Naive thymus-derived CD8-positive, alpha-beta T cell (primary cell): ENCODE data around the gene PHYH. TPM values are rescaled to one million over a fixed set of nuclear protein-coding genes. Genes with fewer than 3 reads are reported as not detected.

Experiments
- ATAC-seq, 2 donors: fragments of 150-1000 bp; cut with Tn5 transposase in 1 of 2; sonication (Bioruptor Pico), chemical (Tn5 transposase) in 1 of 2; 1 replicate in 1 of 2; 2 replicates in 1 of 2; pipeline ENCODE4 v1.10.0; 2021; ENCODE audit warnings: mild to moderate bottlenecking in 2 of 2, moderate library complexity in 2 of 2
- POLR2A ChIA-PET: fragments of 350-600 bp; sonication (Branson Sonifier 250); formaldehyde crosslinking; loops from one replicate; lab custom pipeline; 2021; ENCODE audit warnings: antibody characterized with exemption; lab: Charles Lee
- DNase-seq, 10 donors: peaks; one replicate each; pipeline versions ENCODE4 v3.0.0 to v3.0.0-alpha.2; 2020 to 2022
- H3K27ac Mint-ChIP-seq, 10 donors: one replicate each; pipeline ENCODE4 v1.8.0; 2020 to 2022; ENCODE audit warnings: mild to moderate bottlenecking in 10 of 10, mixed read lengths in 10 of 10, moderate library complexity in 4 of 10, inconsistent platforms in 1 of 10
- H3K27me3 Mint-ChIP-seq, 5 donors: one replicate each; pipeline ENCODE4 v1.8.0; 2021 to 2022; ENCODE audit warnings: mixed read lengths in 5 of 5
- H3K36me3 Mint-ChIP-seq, 3 donors: one replicate each; pipeline ENCODE4 v1.8.0; 2020 to 2022; ENCODE audit warnings: mixed read lengths in 3 of 3, mild to moderate bottlenecking in 2 of 3, inconsistent platforms in 1 of 3
- H3K4me1 Mint-ChIP-seq, 4 donors: one replicate each; pipeline ENCODE4 v1.8.0; 2021 to 2022; ENCODE audit warnings: mixed read lengths in 4 of 4
- H3K4me3 Mint-ChIP-seq, 10 donors: one replicate each; pipeline ENCODE4 v1.8.0; 2020 to 2022; ENCODE audit warnings: mild to moderate bottlenecking in 10 of 10, mixed read lengths in 10 of 10, moderate library complexity in 6 of 10, inconsistent platforms in 1 of 10
- H3K9me3 Mint-ChIP-seq, 9 donors: one replicate each; pipeline ENCODE4 v1.8.0; 2020 to 2022; ENCODE audit warnings: mixed read lengths in 9 of 9, mild to moderate bottlenecking in 3 of 9, inconsistent platforms in 1 of 9, moderate library complexity in 1 of 9
- polyA plus RNA-seq, 3 donors: library from polyadenylated mRNA; unstranded; fragments of 300-500 nt; fragmentation: Illumina TruSeq; gene quantifications; one replicate each; pipeline ENCODE4 v1.2.3, GENCODE V29; 2021
- total RNA-seq, 8 experiments: library from RNA in 2 of 8; stranded (reverse) in 2 of 8; gene quantifications; one replicate each; pipeline ENCODE4 v1.2.3 and lab custom pipeline; 2021 to 2026

Gene PHYH
- total and polyA plus RNA-seq, 5 experiments from 2014 or later, result 17.3 to 20.5 (median 18.6) TPM

- DNase-seq, result no peak
- no peaks in the 10 kb centered on the region for H3K9me3 Mint-ChIP-seq
Measured at GRCh38 chr10:13234172-13234571, 65.7 kb downstream of the PHYH start, which contains the start of gene UCMA. Gene UCMA (minus strand): TSS chr10:13234374. CDS start chr10:13234258, 116 bp downstream.

GRCh38 chr10:13233358-13233757 lies 66.5 kb downstream of the PHYH start:
- Mint-ChIP-seq H3K27me3 (no peaks in the 10 kb centered on the region), H3K4me3 (no peak overlapping the region), H3K4me1 (no peaks in the 10 kb centered on the region), H3K9me3 (no peaks in the 10 kb centered on the region), H3K36me3 (no peaks in the 10 kb centered on the region), H3K27ac (peak overlapping the region in 1 of 10 donors; percentile 25)
- DNase-seq (no peak), ATAC-seq (no peak)
- POLR2A ChIA-PET, result no interaction called here

More at GRCh38 chr10:13234172-13234571, 65.7 kb downstream of the PHYH start, which contains the start of gene UCMA:
- H3K27me3 Mint-ChIP-seq, result no peaks in the 10 kb centered on the region
- peak within 1 kb of the TSS in 2 of 10 donors; percentile 25 to 63 for H3K27ac Mint-ChIP-seq
- no peak within 1 kb of the TSS for H3K4me3 Mint-ChIP-seq
- ATAC-seq, result no peak
- H3K36me3 Mint-ChIP-seq, result no peaks in the 10 kb centered on the region
- POLR2A ChIA-PET, result no interaction called here
- no peaks in the 10 kb centered on the region for H3K4me1 Mint-ChIP-seq

GRCh38 chr10:13231808-13232207 lies 68.1 kb downstream of the PHYH start:
- no peaks in the 10 kb centered on the region for H3K4me1 Mint-ChIP-seq
- DNase-seq (no peak), ATAC-seq (no peak)
- no peak overlapping the region for H3K4me3 Mint-ChIP-seq
- H3K27ac Mint-ChIP-seq, result no peak overlapping the region
- no peaks in the 10 kb centered on the region for H3K27me3 Mint-ChIP-seq
- POLR2A ChIA-PET, result no interaction called here
- no peaks in the 10 kb centered on the region for H3K36me3 Mint-ChIP-seq
- H3K9me3 Mint-ChIP-seq, result no peaks in the 10 kb centered on the region

GRCh38 chr10:13231190-13231589 lies 68.7 kb downstream of the PHYH start:
- no peaks in the 10 kb centered on the region for H3K9me3 Mint-ChIP-seq
- POLR2A ChIA-PET, result no interaction called here
- H3K36me3 Mint-ChIP-seq, result no peaks in the 10 kb centered on the region

More at GRCh38 chr10:13231190-13231589, 68.7 kb downstream of the PHYH start:
- DNase-seq (no peak), ATAC-seq (no peak)
- no peak overlapping the region for H3K4me3 Mint-ChIP-seq
- H3K27me3 Mint-ChIP-seq, result no peaks in the 10 kb centered on the region
- H3K27ac Mint-ChIP-seq, result no peak overlapping the region
- H3K4me1 Mint-ChIP-seq, result no peaks in the 10 kb centered on the region

Other genes starting within 250 kb of the PHYH start
- 10 to 100 TPM; 43.9 to 52.1 TPM for gene OPTN, start 199.9 kb downstream of the PHYH start, total RNA-seq
- 10 to 100 TPM; 25.8 to 35.1 (median 27.1) TPM for gene OPTN, start 199.9 kb downstream of the PHYH start, polyA plus RNA-seq
- gene MCM10, start 138.5 kb downstream of the PHYH start, total RNA-seq, result under 1 TPM in 1 of 2 experiments, not detected in 1; 0.34 TPM
- not detected for gene MCM10, start 138.5 kb downstream of the PHYH start, polyA plus RNA-seq
- gene UCMA, start 65.7 kb downstream of the PHYH start, total RNA-seq, result not detected
- gene UCMA, start 65.7 kb downstream of the PHYH start, polyA plus RNA-seq, result not detected
- 10 to 100 TPM; 32.7 to 42.7 TPM for gene SEPHS1, start 48.2 kb upstream of the PHYH start, total RNA-seq
- 10 to 100 TPM; 17.7 to 22.5 (median 21.9) TPM for gene SEPHS1, start 48.2 kb upstream of the PHYH start, polyA plus RNA-seq
- gene BEND7, start 228.9 kb upstream of the PHYH start, total RNA-seq, result not detected
- not detected for gene BEND7, start 228.9 kb upstream of the PHYH start, polyA plus RNA-seq